Limb (tissue), 2 donors: ENCODE data around the gene CD14.
"Not testable (repeated sequence)": the region's sequence is repeated elsewhere in the genome, so short reads cannot be mapped to it uniquely, and the experiment has no call there.

Experiments
- DNase-seq, 2 donors: peaks; one replicate each; pipeline ENCODE4 v3.0.0-alpha.2; 2016; ENCODE audit errors: extremely low spot score in 2 of 2

The CD14 gene

GRCh38 chr5:140635291-140636257 lies 2.6 kb upstream of the CD14 start:
- DNase-seq = no peak

- no peak for DNase-seq
Measured at GRCh38 chr5:140634103-140634502, 1.1 kb upstream of the CD14 start.

GRCh38 chr5:140633501-140633900 lies 526 bp upstream of the CD14 start:
- DNase-seq = no peak

GRCh38 chr5:140632366-140633020 lies 482 bp downstream of the CD14 start:
- peak in 1 of 2 donors; percentile 47 for DNase-seq

GRCh38 chr5:140631831-140632365 lies 1.1 kb downstream of the CD14 start:
- DNase-seq = peak in 1 of 2 donors; percentile 38

- DNase-seq = no peak
Measured at GRCh38 chr5:140631036-140631417, 1.9 kb downstream of the CD14 start.

GRCh38 chr5:140630292-140631035 lies 2.5 kb downstream of the CD14 start:
- DNase-seq = no peak

GRCh38 chr5:140628711-140629110 lies 4.3 kb downstream of the CD14 start:
- DNase-seq = no peak

- DNase-seq = no peak
Measured at GRCh38 chr5:140627972-140628371, 5.0 kb downstream of the CD14 start.

GRCh38 chr5:140624886-140625285 lies 8.1 kb downstream of the CD14 start:
- not testable (repeated sequence) for DNase-seq

GRCh38 chr5:140623061-140623460 lies 9.9 kb downstream of the CD14 start:
- DNase-seq = not testable (repeated sequence)

GRCh38 chr5:140622301-140622700 lies 10.7 kb downstream of the CD14 start:
- no peak for DNase-seq

GRCh38 chr5:140611020-140611521 lies 21.9 kb downstream of the CD14 start:
- no peak for DNase-seq

GRCh38 chr5:140609126-140609525 lies 23.8 kb downstream of the CD14 start:
- no peak for DNase-seq

- DNase-seq = no peak
Measured at GRCh38 chr5:140608722-140609121, 24.3 kb downstream of the CD14 start.

- no peak for DNase-seq
Measured at GRCh38 chr5:140607031-140607430, 25.9 kb downstream of the CD14 start.

GRCh38 chr5:140605879-140606278 lies 27.1 kb downstream of the CD14 start:
- no peak for DNase-seq

GRCh38 chr5:140603734-140604133 lies 29.2 kb downstream of the CD14 start:
- no peak for DNase-seq

GRCh38 chr5:140603446-140603698 lies 29.6 kb downstream of the CD14 start:
- not testable (repeated sequence) for DNase-seq

GRCh38 chr5:140602147-140602546 lies 30.8 kb downstream of the CD14 start:
- DNase-seq = no peak

- no peak for DNase-seq
Measured at GRCh38 chr5:140600096-140600495, 32.9 kb downstream of the CD14 start.

GRCh38 chr5:140598836-140599235 lies 34.1 kb downstream of the CD14 start:
- DNase-seq = no peak
